Measurements from ENCODE around the gene SLC13A2. TPM values are rescaled to one million over a fixed set of nuclear protein-coding genes. Genes with fewer than 3 reads are reported as not detected.

The SLC13A2 gene
- total and polyA plus RNA-seq, 2 experiments from 2014 or later: not detected

DNA sequence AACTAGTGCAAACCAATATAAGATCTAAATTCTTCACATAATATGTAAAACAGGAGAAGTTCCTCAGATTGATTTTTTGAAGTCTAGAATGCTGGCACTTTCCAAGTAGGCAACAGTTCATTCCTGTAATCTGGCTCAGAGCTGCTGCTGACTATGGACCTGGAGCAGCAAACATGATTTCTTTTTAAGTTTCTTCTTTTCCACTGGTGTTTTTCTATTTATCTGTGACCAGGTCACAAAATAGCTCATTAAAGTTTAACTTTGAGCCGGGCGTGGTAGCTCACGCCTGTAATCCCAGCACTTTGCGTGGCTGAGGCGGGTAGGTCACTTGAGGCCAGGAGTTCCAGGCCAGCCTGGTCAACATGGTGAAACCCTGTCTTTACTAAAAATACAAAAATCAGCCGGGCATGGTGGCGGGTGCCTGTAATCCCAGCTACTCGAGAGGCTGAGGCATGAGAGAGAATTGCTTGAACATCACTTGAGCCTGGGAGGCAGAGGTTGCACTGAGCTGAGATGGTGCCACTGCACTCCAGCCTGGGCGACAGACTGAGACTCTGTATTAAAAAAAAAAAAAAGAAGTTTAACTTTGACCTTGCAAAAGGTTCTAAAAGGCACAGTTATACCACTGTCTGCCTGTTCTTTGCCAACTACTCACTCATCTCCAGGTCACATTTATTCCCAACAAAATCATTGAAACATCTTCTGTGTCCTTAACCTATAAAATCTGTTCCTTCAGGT lies 29.4 kb upstream of the SLC13A2 start:
- Histone ChIP-seq H4K20me1 (replicated peaks; ENCODE audit: insufficient read depth) (no peaks in the 10 kb centered on the region), H3K4me1 (ENCODE audit: insufficient read depth) (no peaks in the 10 kb centered on the region), H3K4me3 (no peak overlapping the region), H2AFZ (no peak overlapping the region), H3K9me2 (ENCODE audit: insufficient read depth) (no peaks in the 10 kb centered on the region), H3K4me2 (no peak overlapping the region), H3K79me2 (replicated peaks; ENCODE audit: insufficient read depth) (no peaks in the 10 kb centered on the region), H3K27me3 (ENCODE audit: insufficient read depth) (no peaks in the 10 kb centered on the region), H3K27ac (ENCODE audit: low read depth) (no peak overlapping the region), H3K36me3 (ENCODE audit: insufficient read depth) (no peaks in the 10 kb centered on the region), H3F3A (replicated peaks; ENCODE audit: low read depth) (no peaks in the 10 kb centered on the region)
- H3K4me1 Mint-ChIP-seq: no peaks in the 10 kb centered on the region
- no peak for ATAC-seq
- H3K4me3 Mint-ChIP-seq: no peak overlapping the region
- H3K36me3 Mint-ChIP-seq (ENCODE audit: low read depth): no peaks in the 10 kb centered on the region
- DNase-seq (ENCODE audit: low spot score): no peak
- TF ChIP-seq JUNB (IDR thresholded peaks at IDR 0.05; ENCODE audit: unreplicated experiment): no peak
- TF ChIP-seq ZNF331 (CRISPR knock-in tag; IDR thresholded peaks at IDR 0.05; ENCODE audit: low read depth): no peak
- no peak for TF ChIP-seq EZH2phosphoT487 (IDR thresholded peaks at IDR 0.05; ENCODE audit: unreplicated experiment)
- TF ChIP-seq ZNF462 (CRISPR knock-in tag; IDR thresholded peaks at IDR 0.05): no peak
- TF ChIP-seq CREB1 (CRISPR knock-in tag; IDR thresholded peaks at IDR 0.05; ENCODE audit: low read depth): no peak
- no peak for TF ChIP-seq REST (IDR thresholded peaks at IDR 0.05; ENCODE audit: unreplicated experiment)
- TF ChIP-seq STAT1 (IDR thresholded peaks at IDR 0.05; ENCODE audit: unreplicated experiment): no peak
- TF ChIP-seq, protein P1, sequence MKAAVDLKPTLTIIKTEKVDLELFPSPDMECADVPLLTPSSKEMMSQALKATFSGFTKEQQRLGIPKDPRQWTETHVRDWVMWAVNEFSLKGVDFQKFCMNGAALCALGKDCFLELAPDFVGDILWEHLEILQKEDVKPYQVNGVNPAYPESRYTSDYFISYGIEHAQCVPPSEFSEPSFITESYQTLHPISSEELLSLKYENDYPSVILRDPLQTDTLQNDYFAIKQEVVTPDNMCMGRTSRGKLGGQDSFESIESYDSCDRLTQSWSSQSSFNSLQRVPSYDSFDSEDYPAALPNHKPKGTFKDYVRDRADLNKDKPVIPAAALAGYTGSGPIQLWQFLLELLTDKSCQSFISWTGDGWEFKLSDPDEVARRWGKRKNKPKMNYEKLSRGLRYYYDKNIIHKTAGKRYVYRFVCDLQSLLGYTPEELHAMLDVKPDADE (IDR thresholded peaks at IDR 0.05): no peak
- no peak for TF ChIP-seq EZH2 (IDR thresholded peaks at IDR 0.05; ENCODE audit: low read depth, unreplicated experiment)
- no peak for TF ChIP-seq POLR2AphosphoS5 (IDR thresholded peaks at IDR 0.05; ENCODE audit: low read depth)
- no peak for TF ChIP-seq NANOG (IDR thresholded peaks at IDR 0.05; ENCODE audit: borderline replicate concordance)
- no peak for TF ChIP-seq ZNF114 (CRISPR knock-in tag; IDR thresholded peaks at IDR 0.05)
- TF ChIP-seq CTCF (conservative IDR thresholded peaks at IDR 0.05; ENCODE audit: low read depth in 2 of 2): no peak
- peaks cover 3% of the 10 kb centered on the region for H3K27me3 Mint-ChIP-seq (ENCODE audit: insufficient read depth, low read depth, poor library complexity)
- no peak overlapping the region for H3K27ac Mint-ChIP-seq
- no peaks in the 10 kb centered on the region for H3K9me3 Mint-ChIP-seq

All from GM23338 (cell line).